T-helper 2 cell (primary cell): ENCODE measurements around the gene EYA2.

Experiments used
- DNase-seq, 5 experiments: peaks; one replicate each; pipeline versions ENCODE4 v3.0.0 to v3.0.0-alpha.2; 2012 to 2022

EYA2 gene

GRCh38 chr20:47118206-47118605 lies 223.6 kb downstream of the EYA2 start:
- DNase-seq = no peak

GRCh38 chr20:47118641-47119040 lies 224.0 kb downstream of the EYA2 start:
- no peak for DNase-seq

- no peak for DNase-seq
Measured at GRCh38 chr20:47120346-47120936, 225.8 kb downstream of the EYA2 start.

GRCh38 chr20:47122560-47122959 lies 227.9 kb downstream of the EYA2 start:
- DNase-seq = no peak

GRCh38 chr20:47124181-47124717 lies 229.6 kb downstream of the EYA2 start:
- DNase-seq = no peak

- DNase-seq = no peak
Measured at GRCh38 chr20:47125508-47125757, 230.8 kb downstream of the EYA2 start.

GRCh38 chr20:47125758-47126591 lies 231.3 kb downstream of the EYA2 start:
- no peak for DNase-seq

- DNase-seq = no peak
Measured at GRCh38 chr20:47126709-47127108, 232.1 kb downstream of the EYA2 start.

GRCh38 chr20:47127546-47127945 lies 232.9 kb downstream of the EYA2 start:
- no peak for DNase-seq

GRCh38 chr20:47127999-47128398 lies 233.4 kb downstream of the EYA2 start:
- no peak for DNase-seq

- DNase-seq = no peak
Measured at GRCh38 chr20:47129306-47129705, 234.7 kb downstream of the EYA2 start.

- DNase-seq = no peak
Measured at GRCh38 chr20:47133809-47134456, 239.3 kb downstream of the EYA2 start.

- DNase-seq = no peak
Measured at GRCh38 chr20:47136782-47137181, 242.1 kb downstream of the EYA2 start.

- no peak for DNase-seq
Measured at GRCh38 chr20:47137231-47137870, 242.7 kb downstream of the EYA2 start.

- DNase-seq = no peak
Measured at GRCh38 chr20:47139934-47140535, 245.4 kb downstream of the EYA2 start.

- no peak for DNase-seq
Measured at GRCh38 chr20:47141350-47141921, 246.8 kb downstream of the EYA2 start.

- DNase-seq = no peak
Measured at GRCh38 chr20:47141941-47142773, 247.5 kb downstream of the EYA2 start.

- DNase-seq = no peak
Measured at GRCh38 chr20:47142774-47143170, 248.1 kb downstream of the EYA2 start.

GRCh38 chr20:47143657-47144056 lies 249.0 kb downstream of the EYA2 start:
- DNase-seq = no peak

GRCh38 chr20:47144463-47144862 lies 249.8 kb downstream of the EYA2 start:
- DNase-seq = no peak

GRCh38 chr20:47146686-47147085 lies 252.0 kb downstream of the EYA2 start:
- DNase-seq = no peak

- no peak for DNase-seq
Measured at GRCh38 chr20:47148059-47148458, 253.4 kb downstream of the EYA2 start.
